HG02623 (cell line): ENCODE measurements around the gene FHOD3.

Experiments
- ATAC-seq: cut with Tn5 transposase; IDR thresholded peaks from one replicate; pipeline ENCODE4 v1.9.1; 2021; ENCODE audit warnings: moderate library complexity; ENCODE audit not compliant: unreplicated experiment

Gene FHOD3

DNA sequence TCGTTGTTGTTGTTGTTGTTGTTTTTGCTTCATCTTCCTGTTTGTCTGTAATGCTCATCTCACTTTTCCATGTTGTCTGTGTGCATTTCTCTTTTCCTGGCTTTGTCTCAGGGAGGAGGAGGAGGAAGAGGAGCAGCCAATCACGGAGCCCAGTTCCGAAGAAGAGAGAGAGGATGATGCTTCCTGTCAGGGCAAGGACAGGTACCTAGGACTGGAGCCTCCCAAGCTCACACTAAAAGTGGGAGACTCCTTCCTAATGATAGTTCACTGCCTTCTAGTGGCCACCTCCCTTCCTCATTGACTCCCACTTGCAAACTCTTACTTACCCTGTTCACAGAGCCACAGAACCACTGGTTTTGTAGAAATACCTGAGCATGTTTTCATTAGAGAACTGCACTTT, 351.7 kb downstream of the FHOD3 start:
- ATAC-seq: no peak

- no peak for ATAC-seq
Measured at GRCh38 chr18:36650266-36650665, 352.8 kb downstream of the FHOD3 start.

DNA sequence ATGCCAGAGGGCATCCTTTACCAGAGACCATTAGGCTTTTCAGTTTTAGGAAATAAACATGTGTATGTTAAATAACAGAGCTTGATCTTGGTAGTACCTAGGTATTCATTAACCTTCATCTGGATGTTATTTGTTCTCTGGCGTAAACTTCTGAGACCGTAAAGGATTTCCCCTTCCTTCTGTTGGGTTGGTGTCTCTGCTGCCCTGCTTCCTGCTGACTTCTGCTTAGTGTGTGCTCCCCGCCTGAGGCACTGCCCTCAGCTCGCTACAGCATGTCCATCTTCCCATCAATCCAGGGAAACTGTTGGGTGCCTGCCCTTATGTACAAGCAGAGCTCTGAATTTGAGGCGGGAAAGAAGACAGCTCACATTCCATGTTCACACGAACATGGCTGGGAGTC, 353.4 kb downstream of the FHOD3 start:
- peak; percentile 80 for ATAC-seq

DNA sequence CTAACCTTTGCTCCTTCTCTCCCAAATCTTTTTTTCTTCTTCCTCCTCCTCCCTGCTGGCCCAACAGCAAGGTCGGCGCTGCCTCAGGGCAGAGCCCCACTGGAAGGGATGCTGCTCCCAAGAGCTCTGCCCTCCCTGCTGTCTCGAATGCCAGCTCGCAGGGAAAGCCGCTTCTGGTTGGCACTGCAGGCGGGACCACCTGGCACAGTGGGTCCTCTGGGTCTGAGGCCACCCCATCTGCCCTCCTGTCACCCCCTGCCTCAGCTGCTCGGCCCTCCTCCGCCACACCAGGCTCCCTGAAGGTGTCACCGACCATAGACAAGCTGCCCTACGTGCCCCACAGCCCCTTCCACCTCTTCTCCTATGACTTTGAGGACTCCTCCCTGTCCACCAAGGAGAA, 355.0 kb downstream of the FHOD3 start:
- no peak for ATAC-seq

- ATAC-seq: no peak
Measured at GRCh38 chr18:36653141-36653869, 355.8 kb downstream of the FHOD3 start.

- ATAC-seq: no peak
Measured at GRCh38 chr18:36653870-36654269, 356.4 kb downstream of the FHOD3 start.

DNA sequence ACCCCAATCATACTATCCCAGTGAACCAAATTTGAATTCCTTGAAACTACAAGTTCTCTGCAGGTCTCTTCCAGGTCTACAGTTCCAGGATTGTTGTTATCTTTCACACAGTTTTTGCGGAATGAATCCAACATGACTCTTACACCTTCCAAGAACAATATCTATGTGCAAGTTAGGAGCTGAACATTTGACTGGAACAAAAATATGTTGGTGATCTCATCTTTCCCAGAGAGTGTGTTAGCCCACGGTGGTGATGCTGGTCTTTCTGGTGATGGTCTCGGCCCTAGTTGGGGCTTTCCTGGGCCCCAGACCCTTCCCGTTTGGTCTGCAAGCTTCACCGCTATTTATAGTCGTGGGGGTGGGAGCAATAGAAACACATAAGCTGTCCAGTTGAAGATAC, 357.6 kb downstream of the FHOD3 start:
- ATAC-seq: no peak

DNA sequence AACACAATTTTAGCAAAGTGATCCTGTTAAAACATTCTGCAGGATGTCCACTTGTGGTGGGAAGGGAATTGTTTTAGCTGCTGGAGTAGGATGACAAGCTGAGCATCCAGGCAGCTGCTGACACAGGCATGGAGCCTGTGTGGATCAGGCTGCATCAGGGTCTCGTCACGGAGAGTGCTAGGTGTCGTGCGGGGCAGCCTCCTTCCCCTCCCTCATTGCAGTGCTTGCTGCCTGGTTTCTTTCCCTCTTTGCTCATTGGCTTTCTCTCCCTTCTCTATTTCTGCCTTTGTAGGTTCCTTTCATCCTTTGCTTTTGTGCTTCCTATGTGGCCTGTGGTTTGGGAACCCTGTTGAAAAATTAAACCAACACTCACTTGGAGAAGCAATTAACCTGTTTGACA, 358.4 kb downstream of the FHOD3 start:
- ATAC-seq: no peak

GRCh38 chr18:36658611-36659010, 361.1 kb downstream of the FHOD3 start:
- ATAC-seq: no peak

DNA sequence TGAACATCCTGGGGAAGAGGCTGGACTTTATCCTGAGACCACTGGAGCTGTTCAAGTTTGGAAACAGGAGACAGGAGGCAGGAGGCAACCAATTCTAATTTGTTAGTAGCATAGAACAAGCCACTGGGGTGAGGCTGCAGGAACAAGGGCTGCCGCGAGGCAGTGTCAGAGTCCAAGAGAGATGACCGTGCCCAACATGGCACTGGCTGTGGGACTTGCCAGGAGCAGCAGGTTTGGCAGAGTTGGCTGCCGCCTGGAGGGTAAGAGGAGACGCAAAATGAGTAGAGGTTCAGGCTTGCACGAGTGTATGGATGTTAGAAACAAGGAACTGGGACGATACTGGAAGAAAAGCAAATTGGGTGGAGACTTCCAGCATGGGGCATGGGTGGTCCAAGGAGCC, 362.8 kb downstream of the FHOD3 start:
- ATAC-seq: no peak

DNA sequence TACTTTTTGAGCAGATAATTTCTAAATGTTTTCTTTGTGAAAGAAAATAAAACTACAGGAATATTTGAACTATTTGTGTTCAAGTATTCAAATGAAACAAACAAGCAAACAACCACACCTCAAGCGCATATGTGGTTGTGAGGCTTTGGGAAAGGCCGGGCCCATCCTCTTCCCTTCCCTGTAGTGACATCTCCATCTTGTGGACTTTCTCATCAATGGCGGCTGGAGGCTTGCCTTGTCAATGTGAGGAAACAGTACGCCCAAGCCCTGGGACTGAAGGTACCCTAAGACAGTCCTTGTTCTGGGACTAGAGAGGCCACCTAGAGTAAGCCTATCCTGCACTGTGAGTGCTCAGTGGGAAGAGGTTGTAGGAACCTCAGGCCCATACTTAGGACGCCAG, 364.5 kb downstream of the FHOD3 start:
- no peak for ATAC-seq

- no peak for ATAC-seq
Measured at GRCh38 chr18:36663312-36663711, 365.8 kb downstream of the FHOD3 start.

DNA sequence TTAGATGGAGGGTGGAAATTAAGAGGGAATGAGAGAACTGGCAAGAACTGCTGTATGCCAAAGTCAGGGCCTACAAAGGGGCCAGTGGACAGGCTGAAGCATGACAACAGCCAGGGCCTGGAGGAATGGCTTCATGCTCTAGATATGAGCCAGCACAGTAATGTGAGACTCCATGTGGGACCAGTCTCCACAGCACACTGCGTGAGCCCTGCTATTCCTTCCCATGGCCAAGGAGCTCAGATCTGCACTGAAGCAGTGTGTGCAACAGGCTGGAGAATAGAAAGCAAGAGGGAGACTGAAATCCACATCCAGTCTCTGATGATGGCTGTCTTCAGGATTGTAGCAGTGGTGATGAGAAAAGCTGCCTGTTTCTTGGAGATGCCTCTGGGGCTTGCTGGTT, 368.4 kb downstream of the FHOD3 start:
- ATAC-seq: no peak

DNA sequence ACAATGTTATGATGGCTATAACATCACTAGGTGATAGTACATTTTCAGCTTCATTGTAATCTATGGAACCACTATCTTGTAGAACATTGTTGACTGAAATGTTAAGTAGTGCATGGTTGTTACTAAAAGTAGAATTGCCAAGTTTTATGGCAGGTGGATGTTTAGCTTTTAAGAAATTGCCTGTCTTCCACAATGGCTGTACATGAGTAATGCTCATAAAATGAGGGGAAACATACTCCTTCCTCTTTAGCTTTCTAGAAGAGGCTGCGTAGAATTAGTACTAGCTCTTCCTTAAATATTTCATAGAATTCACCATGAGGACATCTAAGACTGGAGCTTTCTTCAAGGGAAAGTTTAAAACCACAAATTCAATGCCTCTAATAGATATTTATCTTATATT, 370.3 kb downstream of the FHOD3 start:
- ATAC-seq: no peak

GRCh38 chr18:36668349-36668748, 370.8 kb downstream of the FHOD3 start:
- no peak for ATAC-seq

- no peak for ATAC-seq
Measured at GRCh38 chr18:36672437-36673344, 375.2 kb downstream of the FHOD3 start.

GRCh38 chr18:36673452-36673851, 375.9 kb downstream of the FHOD3 start:
- no peak for ATAC-seq

DNA sequence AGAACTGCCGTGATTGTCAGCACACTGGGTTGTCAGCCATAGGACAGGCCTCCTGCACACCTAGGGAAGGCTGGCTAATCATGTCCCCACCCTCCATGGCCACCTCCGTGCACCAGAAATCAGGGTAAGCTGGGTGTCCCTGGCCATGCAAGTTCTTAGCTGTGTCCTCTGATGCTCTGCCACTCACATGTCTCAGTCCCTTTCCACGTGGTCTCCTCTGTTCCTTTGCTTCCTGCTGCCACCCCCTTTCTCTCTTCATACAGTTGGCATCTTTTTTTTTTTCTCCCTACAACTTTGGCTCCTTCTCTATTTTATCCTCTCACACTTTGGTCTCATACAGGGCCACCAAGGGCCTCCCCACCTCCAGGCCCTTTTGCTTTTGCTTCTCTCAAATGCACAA, 377.6 kb downstream of the FHOD3 start:
- no peak for ATAC-seq

GRCh38 chr18:36675542-36675941, 378.0 kb downstream of the FHOD3 start:
- ATAC-seq: no peak

- no peak for ATAC-seq
Measured at GRCh38 chr18:36676629-36677028, 379.1 kb downstream of the FHOD3 start.

GRCh38 chr18:36680042-36680441, 382.5 kb downstream of the FHOD3 start:
- ATAC-seq: no peak

GRCh38 chr18:36685580-36685979, 388.1 kb downstream of the FHOD3 start:
- no peak for ATAC-seq
